Vein endothelial cell (primary cell): ENCODE results near the gene CLIP4. TPM values are rescaled to one million over a fixed set of nuclear protein-coding genes. Genes with fewer than 3 reads are reported as not detected.

Experiments used
- total RNA-seq: library from RNA; depleted of rRNA; stranded (reverse); fragments of >200 nt; gene quantifications from 2 replicates; pipeline ENCODE4 v1.2.3, GENCODE V29; 2012

Gene CLIP4, protein sequence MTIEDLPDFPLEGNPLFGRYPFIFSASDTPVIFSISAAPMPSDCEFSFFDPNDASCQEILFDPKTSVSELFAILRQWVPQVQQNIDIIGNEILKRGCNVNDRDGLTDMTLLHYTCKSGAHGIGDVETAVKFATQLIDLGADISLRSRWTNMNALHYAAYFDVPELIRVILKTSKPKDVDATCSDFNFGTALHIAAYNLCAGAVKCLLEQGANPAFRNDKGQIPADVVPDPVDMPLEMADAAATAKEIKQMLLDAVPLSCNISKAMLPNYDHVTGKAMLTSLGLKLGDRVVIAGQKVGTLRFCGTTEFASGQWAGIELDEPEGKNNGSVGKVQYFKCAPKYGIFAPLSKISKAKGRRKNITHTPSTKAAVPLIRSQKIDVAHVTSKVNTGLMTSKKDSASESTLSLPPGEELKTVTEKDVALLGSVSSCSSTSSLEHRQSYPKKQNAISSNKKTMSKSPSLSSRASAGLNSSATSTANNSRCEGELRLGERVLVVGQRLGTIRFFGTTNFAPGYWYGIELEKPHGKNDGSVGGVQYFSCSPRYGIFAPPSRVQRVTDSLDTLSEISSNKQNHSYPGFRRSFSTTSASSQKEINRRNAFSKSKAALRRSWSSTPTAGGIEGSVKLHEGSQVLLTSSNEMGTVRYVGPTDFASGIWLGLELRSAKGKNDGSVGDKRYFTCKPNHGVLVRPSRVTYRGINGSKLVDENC
- 20.9 and 24.6 TPM in 2 replicates for total RNA-seq

DNA sequence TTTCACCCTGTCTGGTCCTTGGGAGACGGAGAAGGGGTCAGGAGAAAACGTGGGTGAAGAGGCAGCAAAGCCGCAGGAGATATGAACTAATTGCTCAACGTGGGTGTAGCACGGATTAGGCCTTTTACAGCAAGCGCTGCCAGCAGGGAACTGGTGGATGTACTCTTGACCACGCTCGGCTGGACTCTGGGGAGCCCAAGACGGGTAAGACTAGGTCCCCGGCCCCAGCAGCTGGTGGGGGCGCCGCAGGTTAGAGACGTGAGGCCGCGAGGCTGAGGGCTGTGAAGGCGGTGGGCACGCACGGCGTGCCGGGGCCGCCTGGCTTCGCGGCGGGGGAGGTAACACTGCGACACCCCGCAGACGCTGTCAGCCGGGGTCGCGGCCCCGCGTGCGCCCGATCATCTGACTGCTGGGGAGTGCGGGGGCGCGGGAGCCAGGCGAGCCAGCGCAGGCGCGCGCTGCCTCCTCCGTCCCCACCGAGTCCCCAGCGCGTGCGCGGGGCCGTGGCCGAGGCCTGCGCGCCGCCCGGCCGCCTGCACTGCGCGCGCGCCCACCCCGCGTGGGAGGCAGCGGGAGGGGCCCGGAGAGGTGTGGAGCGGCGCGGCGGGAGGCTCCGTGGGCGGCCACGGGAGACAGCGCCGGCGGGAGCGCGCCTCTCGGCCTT, at the start of gene CLIP4:
Gene CLIP4, plus strand, starts transcription at position 470 of the 664 bp plus-strand sequence. CDS start 5,974 bp downstream, outside the sequence.

DNA sequence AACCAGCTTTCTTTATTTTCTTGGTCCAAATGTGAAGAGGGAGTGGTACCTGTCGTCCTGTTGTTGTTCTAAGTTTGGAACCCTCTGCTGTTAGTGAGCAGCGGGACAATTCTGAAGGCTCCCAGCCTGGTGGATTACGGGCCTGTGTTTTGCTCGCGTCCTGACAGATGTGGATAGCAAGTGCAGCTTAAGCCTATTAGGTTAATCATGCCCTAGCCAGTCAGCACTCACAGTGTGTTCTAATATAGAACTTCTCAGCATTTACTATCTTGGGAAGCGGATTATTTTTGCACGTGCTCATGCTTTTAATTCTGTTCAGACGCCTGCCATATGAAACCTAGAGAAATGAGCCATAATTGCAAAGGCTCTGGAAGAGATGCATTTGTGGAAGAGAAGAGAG, 40.8 kb upstream of the CLIP4 start, which contains the start of gene PCARE:
Gene PCARE, minus strand, starts transcription at position 113 of the 400 bp plus-strand sequence. CDS start 262 bp downstream, outside the sequence.

Other genes starting within 250 kb of the CLIP4 start
- gene TRMT61B, start 245.1 kb upstream of the CLIP4 start, total RNA-seq = 8.1 and 9.8 TPM in 2 replicates
- 108 and 123 TPM in 2 replicates for gene WDR43, start 220.7 kb upstream of the CLIP4 start, total RNA-seq
- gene TOGARAM2, start 134.1 kb upstream of the CLIP4 start, total RNA-seq = 0.10 TPM in 1 of 2 replicates, not detected in the other
- not detected in 2 replicates for gene PCARE, start 40.9 kb upstream of the CLIP4 start, total RNA-seq